VCaP (cell line): Measurements from ENCODE around the gene ACER2.

Source experiments
- H3K27ac ChIP-seq: fragments of 450-650 bp; 2 replicates; pipeline ENCODE4 v1.5.1; 2017
- TF ChIP-seq, protein P1 (sequence below): fragments of 450-650 bp; conservative IDR thresholded peaks from 2 replicates; pipeline ENCODE4 v1.5.1; 2017; ENCODE audit warnings: mild to moderate bottlenecking, moderate library complexity

Gene ACER2

GRCh38 chr9:19465586-19466279 is 56.9 kb downstream of the ACER2 start:
- TF ChIP-seq, protein P1, sequence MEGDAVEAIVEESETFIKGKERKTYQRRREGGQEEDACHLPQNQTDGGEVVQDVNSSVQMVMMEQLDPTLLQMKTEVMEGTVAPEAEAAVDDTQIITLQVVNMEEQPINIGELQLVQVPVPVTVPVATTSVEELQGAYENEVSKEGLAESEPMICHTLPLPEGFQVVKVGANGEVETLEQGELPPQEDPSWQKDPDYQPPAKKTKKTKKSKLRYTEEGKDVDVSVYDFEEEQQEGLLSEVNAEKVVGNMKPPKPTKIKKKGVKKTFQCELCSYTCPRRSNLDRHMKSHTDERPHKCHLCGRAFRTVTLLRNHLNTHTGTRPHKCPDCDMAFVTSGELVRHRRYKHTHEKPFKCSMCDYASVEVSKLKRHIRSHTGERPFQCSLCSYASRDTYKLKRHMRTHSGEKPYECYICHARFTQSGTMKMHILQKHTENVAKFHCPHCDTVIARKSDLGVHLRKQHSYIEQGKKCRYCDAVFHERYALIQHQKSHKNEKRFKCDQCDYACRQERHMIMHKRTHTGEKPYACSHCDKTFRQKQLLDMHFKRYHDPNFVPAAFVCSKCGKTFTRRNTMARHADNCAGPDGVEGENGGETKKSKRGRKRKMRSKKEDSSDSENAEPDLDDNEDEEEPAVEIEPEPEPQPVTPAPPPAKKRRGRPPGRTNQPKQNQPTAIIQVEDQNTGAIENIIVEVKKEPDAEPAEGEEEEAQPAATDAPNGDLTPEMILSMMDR, result no peak
- peak overlapping the region; percentile 49 for H3K27ac ChIP-seq

GRCh38 chr9:19466280-19466639 is 57.5 kb downstream of the ACER2 start:
- peak overlapping the region; percentile 49; the same call in 1 of the 2 replicates for H3K27ac ChIP-seq
- TF ChIP-seq, protein P1, result no peak

GRCh38 chr9:19469271-19469670 is 60.5 kb downstream of the ACER2 start:
- H3K27ac ChIP-seq, result no peak overlapping the region
- TF ChIP-seq, protein P1, result no peak

DNA sequence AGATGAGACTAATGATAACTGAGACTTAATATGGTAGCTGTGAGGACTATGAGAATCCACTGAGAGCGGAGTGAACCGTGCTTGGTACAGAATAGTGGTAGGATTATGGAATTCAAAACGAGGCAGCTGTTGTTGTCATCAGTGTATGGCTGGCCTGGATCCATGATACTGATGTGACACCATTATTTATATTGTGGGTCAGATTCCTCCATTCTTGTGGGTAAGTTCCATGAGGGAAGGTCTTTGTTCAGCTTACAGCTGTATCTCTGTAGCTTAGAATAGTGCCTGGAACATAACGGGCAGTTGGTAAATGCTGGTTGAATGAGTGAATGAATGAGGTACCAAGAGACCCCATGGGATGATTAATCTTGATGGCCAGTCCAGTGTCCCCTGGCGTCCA is 61.8 kb downstream of the ACER2 start:
- TF ChIP-seq, protein P1, result no peak

DNA sequence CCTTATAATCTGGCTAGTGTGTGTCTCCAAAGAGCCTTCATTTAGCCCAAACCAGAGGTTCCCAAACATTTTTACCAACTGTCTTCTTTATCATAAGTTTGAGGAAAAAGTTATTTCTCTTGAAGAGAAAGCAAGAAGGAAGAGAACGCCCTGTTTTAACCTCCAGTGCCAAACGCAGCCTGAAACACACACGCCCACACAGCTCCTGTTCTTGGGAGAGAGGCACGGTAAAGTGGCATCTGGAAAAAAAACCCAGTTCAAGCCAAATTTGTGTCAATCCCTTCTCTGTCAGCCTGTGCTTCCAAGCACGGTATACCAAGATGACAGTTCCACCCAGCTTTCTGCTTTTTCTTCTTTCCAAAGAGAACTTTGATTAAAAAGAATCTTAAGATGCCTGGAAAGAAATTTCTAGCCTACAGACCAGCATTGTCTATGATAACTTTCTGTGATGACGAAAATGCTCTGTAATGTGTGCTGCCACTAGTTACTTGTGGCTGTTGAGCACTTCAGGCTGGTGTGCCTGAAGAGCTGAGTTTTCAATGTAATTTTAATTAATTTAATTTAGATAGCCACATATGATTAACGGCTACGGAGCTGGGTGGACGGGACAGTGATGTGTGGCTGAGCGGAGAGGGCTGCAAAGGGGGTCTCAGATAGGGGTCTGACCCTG is 62.3 kb downstream of the ACER2 start:
- TF ChIP-seq, protein P1, result no peak
- no peak overlapping the region for H3K27ac ChIP-seq

More for the DNA sequence above, 61.8 kb downstream of the ACER2 start:
- no peak overlapping the region for H3K27ac ChIP-seq

DNA sequence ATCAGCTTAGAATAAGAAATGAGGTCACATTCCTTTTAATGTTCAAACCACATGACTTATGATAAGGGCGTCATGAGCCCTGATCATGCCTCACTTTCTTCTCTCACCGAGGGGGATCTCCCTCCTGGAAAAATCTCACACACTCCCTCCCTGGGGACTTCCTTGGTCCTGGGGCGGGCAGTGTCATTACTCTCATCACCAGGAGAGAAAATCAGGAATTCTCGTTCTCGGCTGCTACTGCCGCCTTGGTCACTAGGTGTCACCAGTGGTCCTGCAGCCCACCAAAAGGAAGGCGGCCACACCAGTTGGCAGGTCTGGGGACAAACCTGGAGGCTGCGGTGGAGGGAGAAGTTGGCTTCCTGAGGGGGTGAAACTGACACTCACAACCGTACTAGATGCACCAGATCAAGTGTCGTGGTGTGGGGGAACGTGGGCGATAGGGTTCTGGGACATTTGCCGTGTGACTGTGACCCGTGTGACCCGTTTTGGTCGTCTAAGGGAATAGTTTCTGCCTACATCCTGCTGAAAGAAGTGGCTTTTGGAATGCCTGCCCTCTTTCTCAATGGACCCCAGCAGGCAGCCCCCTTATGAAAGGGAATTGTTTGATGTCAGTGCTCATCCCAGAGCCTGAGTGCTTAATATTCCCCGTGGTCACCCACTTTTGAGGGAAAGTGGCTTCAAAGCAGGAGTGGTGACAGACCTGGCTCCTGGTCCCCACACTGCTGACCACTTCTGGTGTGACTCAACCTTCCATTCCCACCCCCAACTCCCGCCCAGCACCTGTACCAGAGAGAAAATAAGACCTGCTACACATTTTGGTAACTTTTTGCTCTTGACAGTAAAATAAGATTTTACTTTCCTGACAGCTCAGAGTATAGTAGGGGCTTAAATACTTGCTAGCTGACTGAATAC is 63.2 kb downstream of the ACER2 start:
- no peak overlapping the region; the same call in 1 of the 2 replicates for H3K27ac ChIP-seq
- TF ChIP-seq, protein P1, result peak; percentile 98

DNA sequence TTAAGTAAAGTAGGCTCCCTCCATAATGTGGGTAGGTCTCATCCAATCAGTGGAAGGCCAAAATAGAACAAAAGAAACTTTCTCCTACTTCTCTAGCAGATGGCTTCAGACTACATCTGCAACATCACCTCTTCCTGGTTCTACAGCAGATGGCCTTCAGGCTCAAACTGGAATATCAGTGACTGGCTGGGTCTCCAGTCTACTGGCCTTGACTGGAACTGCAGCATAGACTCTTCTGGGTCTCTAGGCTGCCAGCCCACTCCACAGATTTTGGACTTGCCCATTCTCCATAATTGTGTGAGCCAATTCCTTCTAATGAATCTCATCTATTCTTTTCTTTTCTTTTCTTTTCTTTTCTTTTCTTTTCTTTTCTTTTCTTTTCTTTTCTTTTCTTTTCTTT is 64.8 kb downstream of the ACER2 start:
- TF ChIP-seq, protein P1, result no peak

More for the DNA sequence above, 64.8 kb downstream of the ACER2 start:
- no peak overlapping the region for H3K27ac ChIP-seq
